ENCODE data around the gene FBH1. TPM values are rescaled to one million over a fixed set of nuclear protein-coding genes. Genes with fewer than 3 reads are reported as not detected.

The FBH1 gene
- total RNA-seq, 2 experiments from 2014 or later, result 55.3 to 63.5 TPM

Other genes starting within 250 kb of the FBH1 start
- gene ASB13, start 223.6 kb upstream of the FBH1 start, total RNA-seq, result 1 to 10 TPM; 4.5 to 6.0 TPM
- 10 to 100 TPM; 45.7 to 49.4 TPM for gene TASOR2, start 205.4 kb upstream of the FBH1 start, total RNA-seq
- 100 to 1,000 TPM; 219 to 242 TPM for gene GDI2, start 76.8 kb upstream of the FBH1 start, total RNA-seq
- 1 to 10 TPM; 5.2 to 6.4 TPM for gene ANKRD16, start 350 bp upstream of the FBH1 start, total RNA-seq
- gene IL15RA, start 87.3 kb downstream of the FBH1 start, total RNA-seq, result 10 to 100 TPM; 16.1 to 16.5 TPM
- 100 to 1,000 TPM; 124 to 142 TPM for gene IL2RA, start 172.1 kb downstream of the FBH1 start, total RNA-seq
- gene RBM17, start 198.8 kb downstream of the FBH1 start, total RNA-seq, result 100 to 1,000 TPM; 164 to 177 TPM

Data from activated CD4-positive, alpha-beta T cell treated with anti-CD3 and anti-CD28 coated beads, Interleukin-2, amount 10 ng/mL, durations not matched to agents 7 days and 5 days (primary cell).